K562 (cell line): ENCODE data around the gene SPATA17.

Experiments
- BMI1 ChIP-seq: fragments of 150-350 bp; IDR thresholded peaks from 2 replicates; pipeline ENCODE4 v1.6.1; 2014; ENCODE audit warnings: low read length
- CCAR2 ChIP-seq: fragments of 200-400 bp; formaldehyde crosslinking; IDR thresholded peaks from 2 replicates; pipeline ENCODE4 v1.6.1; 2017; ENCODE audit warnings: mild to moderate bottlenecking, low read depth, low read length
- NFXL1 ChIP-seq: fragments of 450-650 bp; formaldehyde crosslinking; IDR thresholded peaks from 2 replicates; pipeline ENCODE4 v1.4.0; 2021; ENCODE audit warnings: mild to moderate bottlenecking
- POLR2A ChIP-seq: fragments of 450-650 bp; conservative IDR thresholded peaks from 2 replicates; pipeline ENCODE4 v1.6.1; 2016
- POLR2AphosphoS5 ChIP-seq: IDR thresholded peaks from 2 replicates; pipeline ENCODE4 v1.6.1; 2011; ENCODE audit warnings: mild to moderate bottlenecking, low read depth, low read length, moderate library complexity; ENCODE audit not compliant: control insufficient read depth, insufficient read depth
- POLR2G ChIP-seq: fragments of 200-400 bp; formaldehyde crosslinking; IDR thresholded peaks from 2 replicates; pipeline ENCODE4 v1.6.1; 2017; ENCODE audit warnings: low read depth, mild to moderate bottlenecking, antibody characterized with exemption, low read length, moderate library complexity
- PPARD ChIP-seq: fragments of 250-450 bp; sonication (Bioruptor Pico); IDR thresholded peaks from 2 replicates; pipeline ENCODE4 v1.8.0; 2022; ENCODE audit warnings: inconsistent platforms, mild to moderate bottlenecking, moderate library complexity
- RBM39 ChIP-seq: fragments of 200-400 bp; formaldehyde crosslinking; optimal IDR thresholded peaks from 2 replicates; pipeline ENCODE3; 2018; ENCODE audit warnings: low read depth, low read length
- TEAD4 ChIP-seq, 2 experiments: sonication (generic) in 1 of 2; formaldehyde crosslinking in 1 of 2; IDR thresholded peaks; 2 replicates each; pipeline versions ENCODE4 v1.6.1 to v1.8.0; 2012 to 2022; ENCODE audit warnings: borderline replicate concordance in 1 of 2, inconsistent platforms in 1 of 2, low read length in 1 of 2, mild to moderate bottlenecking in 1 of 2, missing genetic modification reagents in 1 of 2
- TF ChIP-seq, protein P1 (sequence below): fragments of 450-650 bp; IDR thresholded peaks from 2 replicates; pipeline ENCODE4 v1.6.1; 2016
- TF ChIP-seq, protein P2 (sequence below), 3 experiments: IDR thresholded peaks in 2 of 3; conservative IDR thresholded peaks in 1 of 3; 2 replicates each; pipeline ENCODE4 v1.5.1; 2011 to 2012; ENCODE audit warnings: low read length in 3 of 3, mild to moderate bottlenecking in 3 of 3, control low read depth in 2 of 3, improper control_type of control experiment in 1 of 3, inconsistent platforms in 1 of 3, low read depth in 1 of 3, mixed read lengths in 1 of 3, moderate library complexity in 1 of 3; ENCODE audit not compliant: insufficient read depth in 2 of 3
- TF ChIP-seq, protein P3 (sequence below): sonication (generic); formaldehyde crosslinking; IDR thresholded peaks from 2 replicates; pipeline ENCODE4 v1.8.1; 2023; ENCODE audit warnings: mild to moderate bottlenecking, missing genetic modification reagents, moderate library complexity
- TF ChIP-seq, protein P4 (sequence below): IDR thresholded peaks from 2 replicates; pipeline ENCODE4 v1.6.1; 2016; ENCODE audit warnings: missing genetic modification characterization, missing compliant biosample characterization

DNA sequence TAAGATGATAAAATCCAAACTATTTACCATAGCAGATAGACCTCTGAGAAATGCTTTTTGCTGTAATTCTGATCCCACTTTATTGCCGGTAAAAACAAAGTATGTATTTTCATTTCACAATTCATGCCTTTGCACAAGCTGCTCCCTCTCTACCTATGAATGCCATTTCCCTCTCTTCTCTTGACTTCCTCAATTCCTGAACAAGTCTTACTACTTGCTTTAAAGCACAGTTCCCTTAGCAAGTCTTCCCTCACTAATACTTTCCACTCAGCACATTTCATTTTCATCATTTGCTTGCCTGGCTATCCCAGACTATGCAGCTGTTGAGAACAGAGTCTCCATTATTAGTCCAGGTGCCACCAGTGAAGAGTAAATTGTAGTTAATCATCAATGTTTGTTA is 14.0 kb upstream of the SPATA17 start:
- TF ChIP-seq POLR2A (no peak), PPARD (CRISPR knock-in tag) (no peak), POLR2AphosphoS5 (no peak), BMI1 (no peak), TEAD4 (IDR thresholded peaks at IDR 0.05; ENCODE audit: low read length) (no peak), TEAD4 (CRISPR knock-in tag; IDR thresholded peaks at IDR 0.05; ENCODE audit: borderline replicate concordance) (no peak), RBM39 (no peak), POLR2G (no peak), CCAR2 (no peak), NFXL1 (no peak)
- TF ChIP-seq, protein P1, sequence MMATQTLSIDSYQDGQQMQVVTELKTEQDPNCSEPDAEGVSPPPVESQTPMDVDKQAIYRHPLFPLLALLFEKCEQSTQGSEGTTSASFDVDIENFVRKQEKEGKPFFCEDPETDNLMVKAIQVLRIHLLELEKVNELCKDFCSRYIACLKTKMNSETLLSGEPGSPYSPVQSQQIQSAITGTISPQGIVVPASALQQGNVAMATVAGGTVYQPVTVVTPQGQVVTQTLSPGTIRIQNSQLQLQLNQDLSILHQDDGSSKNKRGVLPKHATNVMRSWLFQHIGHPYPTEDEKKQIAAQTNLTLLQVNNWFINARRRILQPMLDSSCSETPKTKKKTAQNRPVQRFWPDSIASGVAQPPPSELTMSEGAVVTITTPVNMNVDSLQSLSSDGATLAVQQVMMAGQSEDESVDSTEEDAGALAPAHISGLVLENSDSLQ = no peak
- TF ChIP-seq, protein P2, sequence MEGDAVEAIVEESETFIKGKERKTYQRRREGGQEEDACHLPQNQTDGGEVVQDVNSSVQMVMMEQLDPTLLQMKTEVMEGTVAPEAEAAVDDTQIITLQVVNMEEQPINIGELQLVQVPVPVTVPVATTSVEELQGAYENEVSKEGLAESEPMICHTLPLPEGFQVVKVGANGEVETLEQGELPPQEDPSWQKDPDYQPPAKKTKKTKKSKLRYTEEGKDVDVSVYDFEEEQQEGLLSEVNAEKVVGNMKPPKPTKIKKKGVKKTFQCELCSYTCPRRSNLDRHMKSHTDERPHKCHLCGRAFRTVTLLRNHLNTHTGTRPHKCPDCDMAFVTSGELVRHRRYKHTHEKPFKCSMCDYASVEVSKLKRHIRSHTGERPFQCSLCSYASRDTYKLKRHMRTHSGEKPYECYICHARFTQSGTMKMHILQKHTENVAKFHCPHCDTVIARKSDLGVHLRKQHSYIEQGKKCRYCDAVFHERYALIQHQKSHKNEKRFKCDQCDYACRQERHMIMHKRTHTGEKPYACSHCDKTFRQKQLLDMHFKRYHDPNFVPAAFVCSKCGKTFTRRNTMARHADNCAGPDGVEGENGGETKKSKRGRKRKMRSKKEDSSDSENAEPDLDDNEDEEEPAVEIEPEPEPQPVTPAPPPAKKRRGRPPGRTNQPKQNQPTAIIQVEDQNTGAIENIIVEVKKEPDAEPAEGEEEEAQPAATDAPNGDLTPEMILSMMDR (IDR thresholded peaks at IDR 0.05 in 2 of 3, conservative IDR thresholded peaks at IDR 0.05 in 1 of 3; ENCODE audit: insufficient read depth in 2 of 3, low read depth in 1 of 3, low read length in 3 of 3) = no peak
- TF ChIP-seq, protein P3, sequence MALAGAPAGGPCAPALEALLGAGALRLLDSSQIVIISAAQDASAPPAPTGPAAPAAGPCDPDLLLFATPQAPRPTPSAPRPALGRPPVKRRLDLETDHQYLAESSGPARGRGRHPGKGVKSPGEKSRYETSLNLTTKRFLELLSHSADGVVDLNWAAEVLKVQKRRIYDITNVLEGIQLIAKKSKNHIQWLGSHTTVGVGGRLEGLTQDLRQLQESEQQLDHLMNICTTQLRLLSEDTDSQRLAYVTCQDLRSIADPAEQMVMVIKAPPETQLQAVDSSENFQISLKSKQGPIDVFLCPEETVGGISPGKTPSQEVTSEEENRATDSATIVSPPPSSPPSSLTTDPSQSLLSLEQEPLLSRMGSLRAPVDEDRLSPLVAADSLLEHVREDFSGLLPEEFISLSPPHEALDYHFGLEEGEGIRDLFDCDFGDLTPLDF = no peak
- TF ChIP-seq, protein P4, sequence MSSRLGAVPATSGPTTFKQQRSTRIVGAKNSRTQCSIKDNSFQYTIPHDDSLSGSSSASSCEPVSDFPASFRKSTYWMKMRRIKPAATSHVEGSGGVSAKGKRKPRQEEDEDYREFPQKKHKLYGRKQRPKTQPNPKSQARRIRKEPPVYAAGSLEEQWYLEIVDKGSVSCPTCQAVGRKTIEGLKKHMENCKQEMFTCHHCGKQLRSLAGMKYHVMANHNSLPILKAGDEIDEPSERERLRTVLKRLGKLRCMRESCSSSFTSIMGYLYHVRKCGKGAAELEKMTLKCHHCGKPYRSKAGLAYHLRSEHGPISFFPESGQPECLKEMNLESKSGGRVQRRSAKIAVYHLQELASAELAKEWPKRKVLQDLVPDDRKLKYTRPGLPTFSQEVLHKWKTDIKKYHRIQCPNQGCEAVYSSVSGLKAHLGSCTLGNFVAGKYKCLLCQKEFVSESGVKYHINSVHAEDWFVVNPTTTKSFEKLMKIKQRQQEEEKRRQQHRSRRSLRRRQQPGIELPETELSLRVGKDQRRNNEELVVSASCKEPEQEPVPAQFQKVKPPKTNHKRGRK (tag) = no peak
